MG63 (cell line): Measurements from ENCODE around the gene CEP290. TPM values are rescaled to one million over a fixed set of nuclear protein-coding genes. Genes with fewer than 3 reads are reported as not detected.

Source experiments
- DNase-seq: peaks from one replicate; pipeline ENCODE4 v3.0.0-alpha.2; 2020
- H3K27me3 ChIP-seq: fragments of 250-450 bp; sonication (Bioruptor Pico); 2 replicates; pipeline ENCODE4 v1.5.1; 2020; ENCODE audit warnings: mild to moderate bottlenecking, moderate library complexity
- H3K36me3 ChIP-seq: fragments of 250-450 bp; sonication (Bioruptor Pico); 2 replicates; pipeline ENCODE4 v1.5.1; 2020; ENCODE audit warnings: mild to moderate bottlenecking, moderate library complexity
- H3K4me3 ChIP-seq: fragments of 250-450 bp; sonication (Bioruptor Pico); 2 replicates; pipeline ENCODE4 v1.5.1; 2020; ENCODE audit warnings: mild to moderate bottlenecking, moderate library complexity
- H3K9me3 ChIP-seq: fragments of 250-450 bp; sonication (Bioruptor Pico); 2 replicates; pipeline ENCODE4 v1.5.1; 2020; ENCODE audit warnings: mild to moderate bottlenecking, moderate library complexity
- total RNA-seq: library from RNA; depleted of rRNA; stranded (reverse); fragments of >200 nt; shearing (Covaris generic); gene quantifications from 2 replicates; pipeline ENCODE4 v1.2.3, GENCODE V29; 2014; ENCODE audit warnings: low replicate concordance; rRNA removed

The CEP290 gene
- total RNA-seq, 1 experiment from 2014 or later, result 7.1 TPM

- Histone ChIP-seq H3K4me3 (no peak within 1 kb of the TSS), H3K9me3 (no peaks in the 10 kb centered on the region), H3K36me3 (no peaks in the 10 kb centered on the region), H3K27me3 (no peaks in the 10 kb centered on the region)
- no peak for DNase-seq
Measured at GRCh38 chr12:88029093-88029665, 112.7 kb downstream of the CEP290 start, which contains the start of gene C12orf50. Gene C12orf50, minus strand, starts transcription at chr12:88029401. Its CDS starts 2,439 bp downstream, at chr12:88026962.

- no peak overlapping the region for H3K4me3 ChIP-seq
- DNase-seq, result no peak
- H3K9me3 ChIP-seq, result no peaks in the 10 kb centered on the region
- no peaks in the 10 kb centered on the region for H3K27me3 ChIP-seq
- no peaks in the 10 kb centered on the region for H3K36me3 ChIP-seq
Measured at GRCh38 chr12:88026196-88026595, 115.7 kb downstream of the CEP290 start.

- Histone ChIP-seq H3K9me3 (no peaks in the 10 kb centered on the region), H3K4me3 (no peak overlapping the region), H3K27me3 (no peaks in the 10 kb centered on the region), H3K36me3 (no peaks in the 10 kb centered on the region)
- DNase-seq, result no peak
Measured at GRCh38 chr12:88017964-88018363, 123.9 kb downstream of the CEP290 start.

GRCh38 chr12:88015825-88016224 lies 126.1 kb downstream of the CEP290 start:
- DNase-seq, result no peak
- Histone ChIP-seq H3K27me3 (no peaks in the 10 kb centered on the region), H3K4me3 (no peak overlapping the region), H3K9me3 (no peaks in the 10 kb centered on the region), H3K36me3 (no peaks in the 10 kb centered on the region)

GRCh38 chr12:88011755-88012154 lies 130.1 kb downstream of the CEP290 start:
- no peaks in the 10 kb centered on the region for H3K36me3 ChIP-seq
- H3K27me3 ChIP-seq, result no peaks in the 10 kb centered on the region
- H3K4me3 ChIP-seq, result no peak overlapping the region
- no peak for DNase-seq
- no peaks in the 10 kb centered on the region for H3K9me3 ChIP-seq

- no peak for DNase-seq
- Histone ChIP-seq H3K9me3 (no peaks in the 10 kb centered on the region), H3K4me3 (no peak overlapping the region), H3K27me3 (no peaks in the 10 kb centered on the region), H3K36me3 (no peaks in the 10 kb centered on the region)
Measured at GRCh38 chr12:88006351-88006750, 135.5 kb downstream of the CEP290 start.

- H3K4me3 ChIP-seq, result no peak overlapping the region
- H3K36me3 ChIP-seq, result no peaks in the 10 kb centered on the region
- DNase-seq, result no peak
- no peaks in the 10 kb centered on the region for H3K9me3 ChIP-seq
- no peaks in the 10 kb centered on the region for H3K27me3 ChIP-seq
Measured at GRCh38 chr12:88001327-88001726, 140.6 kb downstream of the CEP290 start.

Other genes with a start within 250 kb of the CEP290 start
- gene C12orf50, start 112.7 kb downstream of the CEP290 start, total RNA-seq, result not detected in 2 replicates
- gene TMTC3, start 219 bp upstream of the CEP290 start, total RNA-seq, result 10.2 and 25.7 TPM in 2 replicates